Neuron (in vitro differentiated cells): ENCODE measurements around the gene PPM1F.

ENCODE experiments used
- H2AFZ ChIP-seq: one replicate; pipeline ENCODE4 v1.6.1; 2013; ENCODE audit warnings: low read depth, mild to moderate bottlenecking, inconsistent platforms, low read length, moderate library complexity
- H3K27me3 ChIP-seq: one replicate; pipeline ENCODE4 v1.6.1; 2013; ENCODE audit warnings: low read length; ENCODE audit not compliant: insufficient read depth
- H3K36me3 ChIP-seq: one replicate; pipeline ENCODE4 v1.6.1; 2013; ENCODE audit warnings: low read length; ENCODE audit not compliant: insufficient read depth
- H3K4me1 ChIP-seq: one replicate; pipeline ENCODE4 v1.6.1; 2013; ENCODE audit warnings: low read length; ENCODE audit not compliant: insufficient read depth
- H3K4me3 ChIP-seq: 2 replicates; pipeline ENCODE4 v1.5.1; 2013; ENCODE audit warnings: mild to moderate bottlenecking, low read length, moderate library complexity
- H3K9me3 ChIP-seq: one replicate; pipeline ENCODE4 v1.6.1; 2013; ENCODE audit warnings: low read length

The PPM1F gene

GRCh38 chr22:21961886-21962654 lies 9.4 kb upstream of the PPM1F start:
- peaks cover 78% of the 10 kb centered on the region for H3K36me3 ChIP-seq
- H3K9me3 ChIP-seq, result no peaks in the 10 kb centered on the region
- H3K4me1 ChIP-seq, result no peaks in the 10 kb centered on the region
- no peak overlapping the region for H3K4me3 ChIP-seq
- no peak overlapping the region for H2AFZ ChIP-seq
- no peaks in the 10 kb centered on the region for H3K27me3 ChIP-seq

- Histone ChIP-seq H3K4me3 (no peak overlapping the region), H3K9me3 (no peaks in the 10 kb centered on the region), H3K4me1 (no peaks in the 10 kb centered on the region), H3K36me3 (peaks cover 70% of the 10 kb centered on the region), H2AFZ (no peak overlapping the region), H3K27me3 (no peaks in the 10 kb centered on the region)
Measured at GRCh38 chr22:21961127-21961867, 8.6 kb upstream of the PPM1F start.

GRCh38 chr22:21960200-21961126 lies 7.8 kb upstream of the PPM1F start:
- H3K36me3 ChIP-seq, result peaks cover 62% of the 10 kb centered on the region
- no peak overlapping the region for H2AFZ ChIP-seq
- H3K4me1 ChIP-seq, result no peaks in the 10 kb centered on the region
- H3K4me3 ChIP-seq, result no peak overlapping the region
- no peaks in the 10 kb centered on the region for H3K27me3 ChIP-seq
- no peaks in the 10 kb centered on the region for H3K9me3 ChIP-seq

GRCh38 chr22:21959274-21960074 lies 6.8 kb upstream of the PPM1F start:
- H2AFZ ChIP-seq, result no peak overlapping the region
- H3K4me3 ChIP-seq, result no peak overlapping the region
- H3K27me3 ChIP-seq, result no peaks in the 10 kb centered on the region
- H3K9me3 ChIP-seq, result no peaks in the 10 kb centered on the region
- H3K4me1 ChIP-seq, result no peaks in the 10 kb centered on the region
- peaks cover 55% of the 10 kb centered on the region for H3K36me3 ChIP-seq

- H3K4me3 ChIP-seq, result no peak overlapping the region
- H3K36me3 ChIP-seq, result peaks cover 46% of the 10 kb centered on the region
- H3K9me3 ChIP-seq, result no peaks in the 10 kb centered on the region
- no peaks in the 10 kb centered on the region for H3K27me3 ChIP-seq
- no peaks in the 10 kb centered on the region for H3K4me1 ChIP-seq
- H2AFZ ChIP-seq, result no peak overlapping the region
Measured at GRCh38 chr22:21958360-21959273, 6.0 kb upstream of the PPM1F start.

- H3K9me3 ChIP-seq, result no peaks in the 10 kb centered on the region
Measured at GRCh38 chr22:21951931-21952465, 650 bp downstream of the PPM1F start.

GRCh38 chr22:21951062-21951461 lies 1.6 kb downstream of the PPM1F start:
- Histone ChIP-seq H3K9me3 (no peaks in the 10 kb centered on the region), H3K4me1 (peaks cover 16% of the 10 kb centered on the region), H2AFZ (no peak overlapping the region), H3K36me3 (peaks cover 1% of the 10 kb centered on the region), H3K4me3 (no peak overlapping the region), H3K27me3 (no peaks in the 10 kb centered on the region)

More at GRCh38 chr22:21951931-21952465, 650 bp downstream of the PPM1F start:
- Histone ChIP-seq H3K4me1 (peaks cover 16% of the 10 kb centered on the region), H3K36me3 (no peaks in the 10 kb centered on the region), H3K4me3 (peak overlapping the region; percentile 77), H3K27me3 (no peaks in the 10 kb centered on the region), H2AFZ (peak overlapping the region; percentile 18)

- Histone ChIP-seq H2AFZ (no peak overlapping the region), H3K36me3 (peaks cover 8% of the 10 kb centered on the region), H3K4me1 (peaks cover 16% of the 10 kb centered on the region), H3K4me3 (no peak overlapping the region), H3K9me3 (no peaks in the 10 kb centered on the region), H3K27me3 (no peaks in the 10 kb centered on the region)
Measured at GRCh38 chr22:21949948-21950347, 2.7 kb downstream of the PPM1F start.

- H3K9me3 ChIP-seq, result no peaks in the 10 kb centered on the region
- no peak overlapping the region for H3K4me3 ChIP-seq
- H3K27me3 ChIP-seq, result no peaks in the 10 kb centered on the region
- peaks cover 12% of the 10 kb centered on the region for H3K36me3 ChIP-seq
- no peak overlapping the region for H2AFZ ChIP-seq
- peaks cover 16% of the 10 kb centered on the region for H3K4me1 ChIP-seq
Measured at GRCh38 chr22:21949569-21949918, 3.1 kb downstream of the PPM1F start.

- H3K4me1 ChIP-seq, result peaks cover 16% of the 10 kb centered on the region
- H3K9me3 ChIP-seq, result no peaks in the 10 kb centered on the region
- no peak overlapping the region for H3K4me3 ChIP-seq
- H3K36me3 ChIP-seq, result peaks cover 15% of the 10 kb centered on the region
- H2AFZ ChIP-seq, result no peak overlapping the region
- H3K27me3 ChIP-seq, result no peaks in the 10 kb centered on the region
Measured at GRCh38 chr22:21948824-21949568, 3.7 kb downstream of the PPM1F start.

- Histone ChIP-seq H3K4me3 (no peak overlapping the region), H3K9me3 (no peaks in the 10 kb centered on the region), H3K4me1 (peaks cover 16% of the 10 kb centered on the region), H3K36me3 (peaks cover 15% of the 10 kb centered on the region), H2AFZ (no peak overlapping the region), H3K27me3 (no peaks in the 10 kb centered on the region)
Measured at GRCh38 chr22:21948390-21948789, 4.3 kb downstream of the PPM1F start.
